ENCODE measurements around the gene LCE3A. TPM values are rescaled to one million over a fixed set of nuclear protein-coding genes. Genes with fewer than 3 reads are reported as not detected.
A peak's percentile ranks its signal among the peaks of the same experiment; 100 is the strongest.

The LCE3A gene
- total and polyA plus RNA-seq, 2 of the 8 experiments (the other 6 are each of a cell fraction or from before 2014, with no cell fraction given): not detected

DNA sequence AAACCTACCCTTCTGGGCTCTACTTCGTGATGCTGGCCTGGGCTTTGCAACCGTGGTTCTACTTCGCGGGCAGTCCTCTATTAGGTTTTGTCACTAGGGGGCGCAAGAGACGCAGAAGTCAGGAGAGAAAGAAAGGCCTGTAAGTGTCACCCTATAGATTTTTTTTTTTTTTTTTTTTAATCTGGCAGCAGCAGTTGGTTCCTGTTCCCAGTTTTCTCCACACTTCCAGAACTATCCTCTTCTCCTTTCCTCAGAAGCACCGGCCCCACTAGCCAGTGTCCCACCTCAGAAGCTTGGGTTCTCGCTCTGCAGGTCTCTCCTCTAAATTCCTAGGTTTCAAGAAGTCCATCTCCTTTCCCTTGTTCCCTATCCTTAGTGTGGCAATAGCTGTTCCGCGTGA, 31.2 kb upstream of the LCE3A start:
- no peak overlapping the region for H2BK12ac ChIP-seq (ENCODE audit: low read depth, low read length)
- H3K27ac ChIP-seq (ENCODE audit: low read depth, low read length): no peak overlapping the region
- H3K18ac ChIP-seq (ENCODE audit: extremely low read depth, low read length): no peak overlapping the region
- no peak overlapping the region for H3K4ac ChIP-seq (replicated peaks; ENCODE audit: insufficient read length, low read depth, low read length)
- no peak overlapping the region for H2BK5ac ChIP-seq (ENCODE audit: low read depth, low read length)
- no peak overlapping the region for H4K91ac ChIP-seq (replicated peaks; ENCODE audit: insufficient read length, low read length)
- no peak for FAIRE-seq
- no peaks in the 10 kb centered on the region for H3K36me3 ChIP-seq (ENCODE audit: control insufficient read depth in 2 of 4, insufficient read depth in 4 of 4, low read length in 3 of 4)
- H2BK120ac ChIP-seq (replicated peaks; ENCODE audit: low read depth, low read length): no peak overlapping the region
- no peaks in the 10 kb centered on the region for H3K23me2 ChIP-seq (ENCODE audit: low read depth, low read length)
- WGBS, 2 experiments (ENCODE audit: extremely low coverage in 1 of 2, insufficient coverage in 1 of 2, insufficient read length in 1 of 2, insufficient replicate concordance in 2 of 2, low coverage in 1 of 2, low lambda C conversion rate in 2 of 2, missing lambda C conversion rate in 1 of 2): 43% methylated on average over 10 of the region's 10 CpGs; no CpG with 5 or more reads in 1 of the 2 experiments
- no peak overlapping the region for H4K8ac ChIP-seq (ENCODE audit: extremely low read depth, insufficient read depth, low read length)
- H3K4me2 ChIP-seq (ENCODE audit: insufficient read depth in 1 of 2, low read depth in 2 of 2, low read length in 2 of 2): no peak overlapping the region
- no peaks in the 10 kb centered on the region for H3K4me1 ChIP-seq (replicated peaks in 1 of 4; ENCODE audit: control insufficient read depth in 3 of 4, insufficient read depth in 4 of 4, low read length in 3 of 4)
- H3K79me1 ChIP-seq (ENCODE audit: low read depth, low read length): no peaks in the 10 kb centered on the region
- H2BK15ac ChIP-seq (ENCODE audit: low read length): no peak overlapping the region
- H3K27me3 ChIP-seq (replicated peaks in 1 of 4; ENCODE audit: control insufficient read depth in 3 of 4, extremely low read depth in 1 of 4, insufficient read depth in 3 of 4, low read length in 3 of 4): no peaks in the 10 kb centered on the region
- CTCF ChIA-PET (ENCODE audit: partially characterized antibody): interaction anchor here (0.6 to 1.7 kb wide), 8 partner anchors 9 to 570 kb away, joined by 3 to 9 read pairs (median 4); partner anchors contain the start of gene LCE2D
- H3K23ac ChIP-seq (ENCODE audit: insufficient read length): no peak overlapping the region
- POLR2A ChIA-PET (ENCODE audit: partially characterized antibody): no interaction called here
- peak in 1 of 2 experiments; percentile 67 for DNase-seq (ENCODE audit: low read depth in 1 of 2, low spot score in 2 of 2)
- no peak overlapping the region for H3K9ac ChIP-seq (replicated peaks in 1 of 4; ENCODE audit: extremely low read depth in 1 of 4, low read depth in 3 of 4, low read length in 3 of 4)
- no peak overlapping the region for H4K5ac ChIP-seq (ENCODE audit: insufficient read length, low read depth, low read length)
- no peak overlapping the region for H3K56ac ChIP-seq (replicated peaks; ENCODE audit: insufficient read length, low read depth, low read length)
- H3K14ac ChIP-seq (ENCODE audit: insufficient read length): no peak overlapping the region
- no peaks in the 10 kb centered on the region for H4K20me1 ChIP-seq (replicated peaks in 1 of 2; ENCODE audit: control insufficient read depth in 1 of 2, insufficient read depth in 2 of 2, low read length in 2 of 2)
- H3K9me3 ChIP-seq (ENCODE audit: insufficient read depth in 2 of 2, low read depth in 1 of 2, low read length in 1 of 2): peaks cover 56 to 65% of the 10 kb centered on the region in 2 experiments
- no peak overlapping the region for H2AFZ ChIP-seq (ENCODE audit: low read length)
- no peak overlapping the region for H2AK5ac ChIP-seq (ENCODE audit: low read depth, low read length)
- H3K4me3 ChIP-seq (ENCODE audit: extremely low read depth in 1 of 4, insufficient read depth in 2 of 4, low read depth in 3 of 4, low read length in 4 of 4): no peak overlapping the region
- H2BK20ac ChIP-seq (ENCODE audit: low read length): no peak overlapping the region
- no peaks in the 10 kb centered on the region for H3K79me2 ChIP-seq (ENCODE audit: control insufficient read depth in 1 of 2, insufficient read depth in 2 of 2, low read length in 2 of 2)
- TF ChIP-seq, protein P1, sequence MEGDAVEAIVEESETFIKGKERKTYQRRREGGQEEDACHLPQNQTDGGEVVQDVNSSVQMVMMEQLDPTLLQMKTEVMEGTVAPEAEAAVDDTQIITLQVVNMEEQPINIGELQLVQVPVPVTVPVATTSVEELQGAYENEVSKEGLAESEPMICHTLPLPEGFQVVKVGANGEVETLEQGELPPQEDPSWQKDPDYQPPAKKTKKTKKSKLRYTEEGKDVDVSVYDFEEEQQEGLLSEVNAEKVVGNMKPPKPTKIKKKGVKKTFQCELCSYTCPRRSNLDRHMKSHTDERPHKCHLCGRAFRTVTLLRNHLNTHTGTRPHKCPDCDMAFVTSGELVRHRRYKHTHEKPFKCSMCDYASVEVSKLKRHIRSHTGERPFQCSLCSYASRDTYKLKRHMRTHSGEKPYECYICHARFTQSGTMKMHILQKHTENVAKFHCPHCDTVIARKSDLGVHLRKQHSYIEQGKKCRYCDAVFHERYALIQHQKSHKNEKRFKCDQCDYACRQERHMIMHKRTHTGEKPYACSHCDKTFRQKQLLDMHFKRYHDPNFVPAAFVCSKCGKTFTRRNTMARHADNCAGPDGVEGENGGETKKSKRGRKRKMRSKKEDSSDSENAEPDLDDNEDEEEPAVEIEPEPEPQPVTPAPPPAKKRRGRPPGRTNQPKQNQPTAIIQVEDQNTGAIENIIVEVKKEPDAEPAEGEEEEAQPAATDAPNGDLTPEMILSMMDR (IDR thresholded peaks at IDR 0.05; ENCODE audit: control extremely low read depth in 1 of 3, insufficient read depth in 1 of 3, low read depth in 1 of 3, low read length in 3 of 3): peak; percentile 37 to 57 (median 53)
- TF ChIP-seq SUZ12 (IDR thresholded peaks at IDR 0.05; ENCODE audit: low read length): no peak
- no peak for TF ChIP-seq TAF1 (IDR thresholded peaks at IDR 0.05; ENCODE audit: low read depth, low read length)
- TF ChIP-seq SIN3A (conservative IDR thresholded peaks at IDR 0.05 in 1 of 2, IDR thresholded peaks at IDR 0.05 in 1 of 2; ENCODE audit: low read depth in 1 of 2, low read length in 2 of 2): no peak
- TF ChIP-seq MAFK (IDR thresholded peaks at IDR 0.05; ENCODE audit: low read depth, low read length): no peak
- TF ChIP-seq SIRT6 (IDR thresholded peaks at IDR 0.05; ENCODE audit: low read length): no peak
- TF ChIP-seq RFX5 (IDR thresholded peaks at IDR 0.05; ENCODE audit: borderline replicate concordance, low read depth, low read length): no peak
- no peak for TF ChIP-seq PHF8 (conservative IDR thresholded peaks at IDR 0.05; ENCODE audit: low read depth, low read length)
- no peak for TF ChIP-seq POLR2AphosphoS5 (IDR thresholded peaks at IDR 0.05; ENCODE audit: low read depth, low read length)
- no peak for TF ChIP-seq CEBPB (IDR thresholded peaks at IDR 0.05; ENCODE audit: low read depth, low read length)
- no peak for TF ChIP-seq HDAC2 (IDR thresholded peaks at IDR 0.05; ENCODE audit: borderline replicate concordance in 1 of 2, low read depth in 2 of 2, low read length in 2 of 2)
- no peak for TF ChIP-seq YY1 (IDR thresholded peaks at IDR 0.05; ENCODE audit: low read depth, low read length)

Measured in H1 (cell line).